A549 (cell line): Measurements from ENCODE around the gene SMIM43. TPM values are rescaled to one million over a fixed set of nuclear protein-coding genes. Genes with fewer than 3 reads are reported as not detected.

Experiments
- ATAC-seq, 2 experiments: fragments of 200-7000 bp in 1 of 2; fragments of >200 bp in 1 of 2; cut with Nextera tagmentation in 1 of 2; cut with Tn5 transposase in 1 of 2; 3 replicates each; pipeline versions ENCODE4 v1.8.0 to v1.9.1; 2018 to 2020; ENCODE audit warnings: mild to moderate bottlenecking in 1 of 2, moderate library complexity in 1 of 2
- CTCF ChIA-PET: fragments of 300-600 bp; sonication (Branson Sonifier 250); formaldehyde crosslinking; extraction: SDS; loops from one replicate; lab custom pipeline; 2021; ENCODE audit warnings: antibody characterized with exemption, inconsistent platforms; lab: Yijun Ruan, JAX
- POLR2A ChIA-PET: fragments of 350-600 bp; formaldehyde crosslinking; extraction: SDS; loops from one replicate; lab custom pipeline; 2021; ENCODE audit warnings: antibody characterized with exemption, inconsistent platforms; lab: Yijun Ruan, JAX
- DNase-seq, 2 experiments: peaks; one replicate each; pipeline versions ENCODE4 v3.0.0 to v3.0.0-alpha.2; 2011 to 2016; ENCODE audit warnings: low read depth in 1 of 2, low spot score in 1 of 2
- FAIRE-seq: peaks from 2 replicates; lab custom pipeline; 2011; peaks lifted over from hg19 to GRCh38; lab: Jason Lieb, UNC
- H3K27ac ChIP-seq, 2 experiments: fragments of >200 bp; sonication (Bioruptor Twin); formaldehyde crosslinking; 3 replicates each; pipeline ENCODE4 v1.5.1; 2016 to 2017
- H3K4me1 ChIP-seq: fragments of >200 bp; sonication (Bioruptor Twin); formaldehyde crosslinking; 3 replicates; pipeline ENCODE4 v1.6.1; 2016
- H3K4me2 ChIP-seq: fragments of >200 bp; sonication (Bioruptor Twin); formaldehyde crosslinking; 3 replicates; pipeline ENCODE4 v1.6.1; 2016
- H3K4me3 ChIP-seq: fragments of >200 bp; sonication (Bioruptor Twin); formaldehyde crosslinking; 3 replicates; pipeline ENCODE4 v1.5.1; 2016
- H3K9me3 ChIP-seq: fragments of >200 bp; sonication (Bioruptor Twin); formaldehyde crosslinking; 3 replicates; pipeline ENCODE4 v1.6.1; 2016
- BHLHE40 ChIP-seq: IDR thresholded peaks from 2 replicates; pipeline ENCODE4 v1.6.1; 2012; ENCODE audit warnings: low read depth, low read length, inconsistent platforms
- CBX2 ChIP-seq: fragments of 200-600 bp; sonication (generic); IDR thresholded peaks from 2 replicates; pipeline ENCODE4 v1.6.1; 2016; ENCODE audit warnings: low read depth, mild to moderate bottlenecking, borderline replicate concordance
- CHD2 ChIP-seq: fragments of 150-350 bp; IDR thresholded peaks from 2 replicates; pipeline ENCODE4 v1.6.1; 2014; ENCODE audit warnings: low read length; ENCODE audit not compliant: partially characterized antibody
- CTCF ChIP-seq: fragments of >200 bp; sonication (Bioruptor Twin); formaldehyde crosslinking; IDR thresholded peaks from 3 replicates; pipeline ENCODE4 v1.5.1; 2016
- ESRRA ChIP-seq: fragments of 150-350 bp; IDR thresholded peaks from 2 replicates; pipeline ENCODE4 v1.6.1; 2014; ENCODE audit warnings: mild to moderate bottlenecking, low read length, borderline replicate concordance
- FOSL2 ChIP-seq, 2 experiments: fragments of 450-650 bp in 1 of 2; fragments of >200 bp in 1 of 2; sonication (Bioruptor Twin) in 1 of 2; formaldehyde crosslinking; IDR thresholded peaks; 2 replicates each; pipeline versions ENCODE4 v1.5.0 to v1.6.1; 2016 to 2020; ENCODE audit warnings: mild to moderate bottlenecking in 1 of 2, moderate library complexity in 1 of 2
- GATA3 ChIP-seq: IDR thresholded peaks from 2 replicates; pipeline ENCODE4 v1.6.1; 2012; ENCODE audit warnings: borderline replicate concordance
- HDAC2 ChIP-seq: fragments of 200-600 bp; sonication (generic); IDR thresholded peaks from 2 replicates; pipeline ENCODE4 v1.6.1; 2016
- HEYL ChIP-seq: fragments of 250-450 bp; sonication (Bioruptor Pico); IDR thresholded peaks from 2 replicates; pipeline ENCODE4 v1.8.0; 2021; ENCODE audit warnings: mild to moderate bottlenecking, moderate library complexity
- HOXA7 ChIP-seq: fragments of 250-450 bp; sonication (Bioruptor Pico); IDR thresholded peaks from 2 replicates; pipeline ENCODE4 v1.5.0; 2020; ENCODE audit warnings: mild to moderate bottlenecking, moderate library complexity
- HOXB13 ChIP-seq: fragments of 250-450 bp; sonication (Bioruptor Pico); IDR thresholded peaks from 2 replicates; pipeline ENCODE4 v1.5.0; 2020; ENCODE audit warnings: low read depth, mild to moderate bottlenecking, moderate library complexity
- HOXB5 ChIP-seq: fragments of 250-450 bp; sonication (Bioruptor Pico); IDR thresholded peaks from 2 replicates; pipeline ENCODE4 v1.5.0; 2020; ENCODE audit warnings: mild to moderate bottlenecking, moderate library complexity
- JUN ChIP-seq, 2 experiments: fragments of >200 bp; sonication (Bioruptor Twin); formaldehyde crosslinking; IDR thresholded peaks; 2 replicates in 1 of 2; 3 replicates in 1 of 2; pipeline ENCODE4 v1.6.1; 2016 to 2017
- JUNB ChIP-seq: fragments of >200 bp; sonication (Bioruptor Twin); formaldehyde crosslinking; IDR thresholded peaks from 2 replicates; pipeline ENCODE4 v1.6.1; 2016
- KDM1A ChIP-seq: fragments of 200-600 bp; sonication (generic); IDR thresholded peaks from 2 replicates; pipeline ENCODE4 v1.6.1; 2016; ENCODE audit warnings: low read depth, mild to moderate bottlenecking
- KDM5A ChIP-seq: fragments of 200-600 bp; sonication (generic); IDR thresholded peaks from 2 replicates; pipeline ENCODE4 v1.6.1; 2016; ENCODE audit warnings: antibody characterized with exemption, mild to moderate bottlenecking
- MAFK ChIP-seq: fragments of 450-650 bp; IDR thresholded peaks from 2 replicates; pipeline ENCODE4 v1.6.1; 2014; ENCODE audit not compliant: partially characterized antibody
- NPAS2 ChIP-seq: fragments of 250-450 bp; sonication (Bioruptor Pico); IDR thresholded peaks from 2 replicates; pipeline ENCODE4 v1.8.0; 2022; ENCODE audit warnings: mild to moderate bottlenecking, moderate library complexity, borderline replicate concordance
- NR3C1 ChIP-seq: fragments of >200 bp; sonication (Bioruptor Twin); formaldehyde crosslinking; IDR thresholded peaks from 3 replicates; pipeline ENCODE4 v1.6.1; 2017
- PHF8 ChIP-seq: fragments of 200-600 bp; sonication (generic); IDR thresholded peaks from 2 replicates; pipeline ENCODE4 v1.6.1; 2016; ENCODE audit warnings: low read depth, mild to moderate bottlenecking, antibody characterized with exemption, moderate library complexity, borderline replicate concordance
- RARB ChIP-seq: fragments of 250-450 bp; sonication (Bioruptor Pico); IDR thresholded peaks from 2 replicates; pipeline ENCODE4 v1.8.0; 2021; ENCODE audit warnings: mild to moderate bottlenecking, moderate library complexity
- RCOR1 ChIP-seq: fragments of 150-350 bp; IDR thresholded peaks from 2 replicates; pipeline ENCODE4 v1.6.1; 2014; ENCODE audit warnings: antibody characterized with exemption, low read length, low read depth
- SREBF2 ChIP-seq: fragments of 450-650 bp; IDR thresholded peaks from 2 replicates; pipeline ENCODE4 v1.6.1; 2014; ENCODE audit warnings: mild to moderate bottlenecking, moderate library complexity
- TP53 ChIP-seq: fragments of 250-450 bp; sonication (Bioruptor Pico); IDR thresholded peaks from 2 replicates; pipeline ENCODE4 v1.5.0; 2021; ENCODE audit warnings: mild to moderate bottlenecking, moderate library complexity
- ZC3H11A ChIP-seq: fragments of 450-650 bp; IDR thresholded peaks from 2 replicates; pipeline ENCODE4 v1.6.1; 2014; ENCODE audit warnings: antibody characterized with exemption, mild to moderate bottlenecking
- WGBS: methylation state at CpG from one replicate; pipeline ENCODE4 v1.1.6; 2017; ENCODE audit errors: missing lambda C conversion rate; 5-methylcytosine and 5-hydroxymethylcytosine counted together
- polyA plus RNA-seq, 4 experiments: library from polyadenylated mRNA; depleted of rRNA in 3 of 4; stranded (reverse); fragments of >200 nt; fragmentation: RNase III in 1 of 4; extraction: RNeasy Plus Mini Kit Qiagen cat#74134 plus additional on column Dnase treatment in 1 of 4; gene quantifications; 2 replicates in 3 of 4; 3 replicates in 1 of 4; pipeline ENCODE4 v1.2.3, GENCODE V29; 2011 to 2017

Gene SMIM43
- polyA plus RNA-seq, 2 of the 4 experiments (the other 2 are of a cell fraction), result 0.12 to 0.45 TPM

- H3K4me1 ChIP-seq, result peaks cover 21% of the 10 kb centered on the region
- TF ChIP-seq KDM1A (no peak), RCOR1 (no peak), HEYL (CRISPR knock-in tag) (no peak), JUNB (no peak)
- H3K4me3 ChIP-seq, result no peak overlapping the region
- FAIRE-seq, result no peak
- no peaks in the 10 kb centered on the region for H3K9me3 ChIP-seq
- no peak for ATAC-seq
- no peak for DNase-seq
- H3K27ac ChIP-seq, result no peak overlapping the region
- no peak overlapping the region for H3K4me2 ChIP-seq
- POLR2A ChIA-PET, result interaction anchor here (2.0 kb wide), 1 partner anchor 10 kb away, joined by 7 read pairs; the partner anchor contains the start of gene EXOSC9
- CTCF ChIA-PET, result no interaction called here
Measured at GRCh38 chr4:121790976-121791375, 26.0 kb upstream of the SMIM43 start.

GRCh38 chr4:121789960-121790829 lies 25.2 kb upstream of the SMIM43 start:
- POLR2A ChIA-PET, result interaction anchor here (0.8 to 2.0 kb wide), 3 partner anchors 10 to 33 kb away, joined by 3 to 7 read pairs (median 3); partner anchors contain the start of genes CCNA2 and EXOSC9
- H3K27ac ChIP-seq, result peak overlapping the region in 1 of 2 experiments; percentile 53; a peak in 2 of 6 replicates
- TF ChIP-seq ESRRA (no peak), FOSL2 (IDR thresholded peaks at IDR 0.05) (no peak), FOSL2 (CRISPR knock-in tag; IDR thresholded peaks at IDR 0.05) (0 out of 2 replicates have a peak, but pooled peaks have one; percentile 39), CHD2 (no peak)
- TF ChIP-seq, all 56 proteins: peak for 1
- WGBS, result 40% methylated on average over 3 of the region's 3 CpGs
- CTCF ChIA-PET, result no interaction called here
- ATAC-seq, result no peak
- no peak for FAIRE-seq
- Histone ChIP-seq H3K4me1 (peaks cover 29% of the 10 kb centered on the region), H3K4me2 (peak overlapping the region; percentile 16; the same call in 1 of the 3 replicates), H3K4me3 (no peak overlapping the region), H3K9me3 (no peaks in the 10 kb centered on the region)
- DNase-seq, result no peak

GRCh38 chr4:121789455-121789854 lies 24.5 kb upstream of the SMIM43 start:
- FAIRE-seq (no peak), ATAC-seq (no peak), DNase-seq (no peak)
- POLR2A ChIA-PET, result interaction anchor here (0.8 to 1.4 kb wide), 2 partner anchors 11 to 34 kb away, joined by 3 read pairs; partner anchors contain the start of gene CCNA2
- no peak for TF ChIP-seq CTCF
- TF ChIP-seq CHD2, result no peak
- TF ChIP-seq NR3C1, result no peak
- TF ChIP-seq JUN (IDR thresholded peaks at IDR 0.05), result no peak
- TF ChIP-seq SREBF2, result no peak
- TF ChIP-seq CBX2, result no peak
- no peak for TF ChIP-seq HOXB13 (CRISPR knock-in tag)
- no peak for TF ChIP-seq RARB
- 80% methylated on average over 1 of the region's 1 CpG for WGBS
- Histone ChIP-seq H3K4me2 (peak overlapping the region; percentile 16; the same call in 1 of the 3 replicates), H3K27ac (peak overlapping the region in 1 of 2 experiments; percentile 51; a peak in 2 of 6 replicates), H3K4me1 (peaks cover 31% of the 10 kb centered on the region), H3K4me3 (no peak overlapping the region), H3K9me3 (no peaks in the 10 kb centered on the region)
- CTCF ChIA-PET, result no interaction called here

- POLR2A ChIA-PET, result interaction anchor here (1.4 kb wide), 1 partner anchor 11 kb away, joined by 3 read pairs; no protein-coding TSS in a partner anchor
- Histone ChIP-seq H3K27ac (peak overlapping the region in 1 of 2 experiments; percentile 51; a peak in 2 of 6 replicates), H3K4me2 (no peak overlapping the region), H3K4me3 (no peak overlapping the region), H3K9me3 (no peaks in the 10 kb centered on the region), H3K4me1 (peaks cover 32% of the 10 kb centered on the region)
- CTCF ChIA-PET, result no interaction called here
- FAIRE-seq, result no peak
- ATAC-seq, result no peak
- DNase-seq, result no peak
- WGBS, result 82% methylated on average over 2 of the region's 2 CpGs
- TF ChIP-seq MAFK (no peak), TP53 (CRISPR knock-in tag) (no peak), PHF8 (no peak), NPAS2 (CRISPR knock-in tag) (no peak), BHLHE40 (no peak), HOXA7 (CRISPR knock-in tag) (no peak), HOXB5 (CRISPR knock-in tag) (no peak), GATA3 (no peak), ZC3H11A (no peak), KDM1A (no peak), CTCF (no peak), HDAC2 (no peak), KDM5A (no peak), CBX2 (no peak)
Measured at GRCh38 chr4:121788896-121789295, 23.9 kb upstream of the SMIM43 start.
